Right lung (tissue), 5 donors: ENCODE measurements around the gene SLCO4A1. TPM values are rescaled to one million over a fixed set of nuclear protein-coding genes. Genes with fewer than 3 reads are reported as not detected.

Source experiments
- DNase-seq, 2 donors: peaks; one replicate each; pipeline ENCODE4 v3.0.0-alpha.2; 2013
- polyA plus RNA-seq, 5 donors: library from polyadenylated mRNA; unstranded; fragments of 120-200 nt; gene quantifications; one replicate each; pipeline versions ENCODE4 v1.2.1 to v1.2.3, GENCODE V29; 2013; ENCODE audit warnings: inconsistent platforms in 1 of 5, low replicate concordance in 1 of 5; ENCODE audit not compliant: insufficient read length in 5 of 5, insufficient read depth in 1 of 5

The SLCO4A1 gene
- polyA plus RNA-seq, 5 donors, result 0.46 to 0.69 (median 0.54) TPM

- no peak for DNase-seq
These were observed 57.0 kb downstream of the SLCO4A1 start for GRCh38 chr20:62699296-62699695.

- DNase-seq, result no peak
These were observed 57.4 kb downstream of the SLCO4A1 start for GRCh38 chr20:62699741-62700140.

GRCh38 chr20:62700261-62700930, 58.1 kb downstream of the SLCO4A1 start:
- no peak for DNase-seq

- DNase-seq, result no peak
These were observed 59.1 kb downstream of the SLCO4A1 start for GRCh38 chr20:62701161-62702012.

GRCh38 chr20:62702013-62702300, 59.7 kb downstream of the SLCO4A1 start:
- no peak for DNase-seq

- DNase-seq, result no peak
These were observed 60.9 kb downstream of the SLCO4A1 start for GRCh38 chr20:62702895-62703852.

GRCh38 chr20:62703853-62704228, 61.5 kb downstream of the SLCO4A1 start:
- DNase-seq, result no peak

GRCh38 chr20:62704341-62704948, 62.1 kb downstream of the SLCO4A1 start:
- DNase-seq, result peak; percentile 83 to 84

- no peak for DNase-seq
These were observed 63.3 kb downstream of the SLCO4A1 start for GRCh38 chr20:62705627-62706026.

- DNase-seq, result no peak
These were observed 64.0 kb downstream of the SLCO4A1 start for GRCh38 chr20:62706344-62706743.

- DNase-seq, result no peak
These were observed 64.6 kb downstream of the SLCO4A1 start for GRCh38 chr20:62706857-62707256.

GRCh38 chr20:62707276-62707920, 65.1 kb downstream of the SLCO4A1 start:
- no peak for DNase-seq

- DNase-seq, result no peak
These were observed 65.7 kb downstream of the SLCO4A1 start for GRCh38 chr20:62707921-62708521.

- no peak for DNase-seq
These were observed 66.6 kb downstream of the SLCO4A1 start, which contains the start of gene NTSR1 for GRCh38 chr20:62708591-62709536. Gene NTSR1 (plus strand): TSS chr20:62708836. CDS start chr20:62709208, 372 bp downstream.

- no peak for DNase-seq
These were observed 67.2 kb downstream of the SLCO4A1 start for GRCh38 chr20:62709537-62709905.

GRCh38 chr20:62710221-62710885, 68.0 kb downstream of the SLCO4A1 start:
- no peak for DNase-seq

- DNase-seq, result no peak
These were observed 68.8 kb downstream of the SLCO4A1 start for GRCh38 chr20:62710886-62711702.

- DNase-seq, result no peak
These were observed 69.4 kb downstream of the SLCO4A1 start for GRCh38 chr20:62711703-62712101.
